ENCODE measurements around the gene PLA2G1B. TPM values are rescaled to one million over a fixed set of nuclear protein-coding genes. Genes with fewer than 3 reads are reported as not detected.

Gene PLA2G1B
- total and polyA plus RNA-seq, 9 of the 15 experiments (the other 6 are each of a cell fraction or from before 2014, with no cell fraction given): 1.4 TPM; not detected in 8

- TF ChIP-seq RFX7 (CRISPR knock-in tag; IDR thresholded peaks at IDR 0.05) (no peak), NFE2 (IDR thresholded peaks at IDR 0.05; ENCODE audit: low read depth) (no peak), GABPA (tag; conservative IDR thresholded peaks at IDR 0.05; ENCODE audit: low read depth) (no peak), ZNF197 (CRISPR knock-in tag; IDR thresholded peaks at IDR 0.05; ENCODE audit: low read depth) (no peak), CEBPG (CRISPR knock-in tag; IDR thresholded peaks at IDR 0.05) (no peak), CEBPG (tag; conservative IDR thresholded peaks at IDR 0.05 in 1 of 2, IDR thresholded peaks at IDR 0.05 in 1 of 2) (no peak)
- TF ChIP-seq, protein P1, sequence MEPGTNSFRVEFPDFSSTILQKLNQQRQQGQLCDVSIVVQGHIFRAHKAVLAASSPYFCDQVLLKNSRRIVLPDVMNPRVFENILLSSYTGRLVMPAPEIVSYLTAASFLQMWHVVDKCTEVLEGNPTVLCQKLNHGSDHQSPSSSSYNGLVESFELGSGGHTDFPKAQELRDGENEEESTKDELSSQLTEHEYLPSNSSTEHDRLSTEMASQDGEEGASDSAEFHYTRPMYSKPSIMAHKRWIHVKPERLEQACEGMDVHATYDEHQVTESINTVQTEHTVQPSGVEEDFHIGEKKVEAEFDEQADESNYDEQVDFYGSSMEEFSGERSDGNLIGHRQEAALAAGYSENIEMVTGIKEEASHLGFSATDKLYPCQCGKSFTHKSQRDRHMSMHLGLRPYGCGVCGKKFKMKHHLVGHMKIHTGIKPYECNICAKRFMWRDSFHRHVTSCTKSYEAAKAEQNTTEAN (CRISPR knock-in tag; IDR thresholded peaks at IDR 0.05): no peak
These were observed 18.5 kb upstream of the PLA2G1B start (continued) for GRCh38 chr12:120346031-120346430.

- no peaks in the 10 kb centered on the region for H3K79me2 ChIP-seq (ENCODE audit: control insufficient read depth, insufficient read depth, low read length)
- CTCF ChIA-PET (ENCODE audit: low intra/inter-chr PET ratio): no interaction called here
- POLR2A ChIA-PET: no interaction called here
These were observed 16.1 kb upstream of the PLA2G1B start for GRCh38 chr12:120343692-120344091.

More at GRCh38 chr12:120343692-120344091, 16.1 kb upstream of the PLA2G1B start:
- Histone ChIP-seq H3K9me1 (ENCODE audit: control insufficient read depth, insufficient read depth, low read length) (no peaks in the 10 kb centered on the region), H4K20me1 (replicated peaks; ENCODE audit: control insufficient read depth, insufficient read depth, low read length) (no peaks in the 10 kb centered on the region; the same call in 1 of the 2 replicates), H3K4me3 (no peak overlapping the region), H3K4me1 (replicated peaks in 1 of 2; ENCODE audit: control insufficient read depth in 2 of 2, insufficient read depth in 2 of 2, low read length in 2 of 2) (peaks cover 0 to 13% of the 10 kb centered on the region in 2 experiments; a peak in 1 of 5 replicates), H3K36me3 (ENCODE audit: control insufficient read depth, insufficient read depth, low read length) (no peaks in the 10 kb centered on the region), H3K9me3 (replicated peaks; ENCODE audit: control insufficient read depth, insufficient read depth, low read depth, low read length) (no peaks in the 10 kb centered on the region), H3K9ac (ENCODE audit: insufficient read depth in 1 of 2, low read depth in 2 of 2, low read length in 2 of 2) (no peak overlapping the region), H3K27me3 (ENCODE audit: control insufficient read depth in 2 of 2, insufficient read depth in 2 of 2, low read length in 2 of 2) (peaks cover 13 to 30% of the 10 kb centered on the region in 2 experiments; a peak in 4 of 5 replicates), H3K4me2 (ENCODE audit: insufficient read depth, low read length) (no peak overlapping the region), H3K27ac (ENCODE audit: extremely low read depth, low read depth, low read length) (no peak overlapping the region), H2AFZ (ENCODE audit: low read depth, low read length) (no peak overlapping the region)
- in situ Hi-C loops (cut with MboI) (loop anchor here (25.0 kb wide), 1 partner anchor 319 kb away; no protein-coding TSS in a partner anchor), intact Hi-C loops (cut with micrococcal nuclease) (no loop called here)
- TF ChIP-seq ZNF551 (CRISPR knock-in tag; IDR thresholded peaks at IDR 0.05): no peak
- TF ChIP-seq ZZZ3 (IDR thresholded peaks at IDR 0.05): no peak
- peak; percentile 68 for TF ChIP-seq ZNF121 (CRISPR knock-in tag; conservative IDR thresholded peaks at IDR 0.05)
- no peak for TF ChIP-seq TRIM28 (IDR thresholded peaks at IDR 0.05)
- no peak for TF ChIP-seq EP400 (IDR thresholded peaks at IDR 0.05)
- no peak for TF ChIP-seq NFYB (IDR thresholded peaks at IDR 0.05; ENCODE audit: extremely low read depth, insufficient read length)
- TF ChIP-seq, protein P2, sequence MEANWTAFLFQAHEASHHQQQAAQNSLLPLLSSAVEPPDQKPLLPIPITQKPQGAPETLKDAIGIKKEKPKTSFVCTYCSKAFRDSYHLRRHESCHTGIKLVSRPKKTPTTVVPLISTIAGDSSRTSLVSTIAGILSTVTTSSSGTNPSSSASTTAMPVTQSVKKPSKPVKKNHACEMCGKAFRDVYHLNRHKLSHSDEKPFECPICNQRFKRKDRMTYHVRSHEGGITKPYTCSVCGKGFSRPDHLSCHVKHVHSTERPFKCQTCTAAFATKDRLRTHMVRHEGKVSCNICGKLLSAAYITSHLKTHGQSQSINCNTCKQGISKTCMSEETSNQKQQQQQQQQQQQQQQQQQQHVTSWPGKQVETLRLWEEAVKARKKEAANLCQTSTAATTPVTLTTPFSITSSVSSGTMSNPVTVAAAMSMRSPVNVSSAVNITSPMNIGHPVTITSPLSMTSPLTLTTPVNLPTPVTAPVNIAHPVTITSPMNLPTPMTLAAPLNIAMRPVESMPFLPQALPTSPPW (CRISPR knock-in tag; IDR thresholded peaks at IDR 0.05): no peak
- TF ChIP-seq STAT6 (CRISPR knock-in tag; IDR thresholded peaks at IDR 0.05): no peak
- no peak for TF ChIP-seq POLR3G (IDR thresholded peaks at IDR 0.05; ENCODE audit: extremely low read depth, insufficient read length, insufficient replicate concordance)
- no TSS peak for BruUV-seq (replicated peaks)
- DNase-seq (ENCODE audit: extremely low read depth in 1 of 4, low spot score in 3 of 4): no peak
- FAIRE-seq: no peak
- no peak for ATAC-seq
- 23% methylated on average over 8 of the region's 8 CpGs for WGBS (ENCODE audit: insufficient coverage, low coverage, missing lambda C conversion rate)

Measured in K562 (cell line).